Measurements from ENCODE around the gene EGFR. TPM values are rescaled to one million over a fixed set of nuclear protein-coding genes. Genes with fewer than 3 reads are reported as not detected.

Gene EGFR
- total RNA-seq, 2 donors from 2014 or later: 78.3 to 112 TPM

DNA sequence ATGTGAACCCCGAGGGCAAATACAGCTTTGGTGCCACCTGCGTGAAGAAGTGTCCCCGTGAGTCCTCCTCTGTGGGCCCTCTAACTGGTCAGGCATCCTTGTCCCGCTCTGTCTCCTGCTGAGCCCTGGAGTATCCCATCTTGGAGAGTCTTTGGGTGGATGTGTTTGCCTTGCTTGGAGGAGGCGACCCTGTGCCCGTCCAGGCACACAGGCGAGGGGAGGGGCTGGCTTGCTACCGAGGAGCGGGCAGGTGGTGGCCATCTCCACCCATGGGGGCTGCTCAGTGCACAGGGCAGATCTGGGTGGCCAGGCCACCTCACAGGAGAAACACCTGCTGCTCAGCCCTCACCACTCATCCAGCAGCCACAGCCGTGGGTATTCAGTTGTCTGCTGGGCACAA lies 135.3 kb downstream of the EGFR start:
- TF ChIP-seq POLR2A (IDR thresholded peaks at IDR 0.05): no peak
- no peak for TF ChIP-seq POLR2AphosphoS5 (IDR thresholded peaks at IDR 0.05)
- TF ChIP-seq CTCF (IDR thresholded peaks at IDR 0.05): no peak
- H3K27ac ChIP-seq: no peak overlapping the region
- no peak overlapping the region for H3K4me3 ChIP-seq
- H3K27me3 ChIP-seq (replicated peaks; ENCODE audit: insufficient read depth): no peaks in the 10 kb centered on the region
- no peaks in the 10 kb centered on the region for H3K9me3 ChIP-seq
- intact Hi-C loops (cut with DNase I): no loop called here
- peaks cover 0 to 6% of the 10 kb centered on the region in 2 donors for H3K36me3 ChIP-seq
- no peak for DNase-seq (ENCODE audit: low spot score)
- WGBS: 91% methylated on average over 10 of the region's 10 CpGs
- no peaks in the 10 kb centered on the region for H3K4me1 ChIP-seq (replicated peaks)

GRCh38 chr7:55155351-55156117 lies 136.7 kb downstream of the EGFR start:
- intact Hi-C loops (cut with DNase I): no loop called here
- TF ChIP-seq CTCF (IDR thresholded peaks at IDR 0.05) (no peak), POLR2A (IDR thresholded peaks at IDR 0.05) (no peak), POLR2AphosphoS5 (IDR thresholded peaks at IDR 0.05) (no peak)
- WGBS: 87% methylated on average over 24 of the region's 24 CpGs
- no peaks in the 10 kb centered on the region for H3K4me1 ChIP-seq (replicated peaks)
- no peaks in the 10 kb centered on the region for H3K9me3 ChIP-seq
- H3K36me3 ChIP-seq: peaks cover 0 to 6% of the 10 kb centered on the region in 2 donors
- no peak for DNase-seq (ENCODE audit: low spot score)
- H3K4me3 ChIP-seq: no peak overlapping the region
- no peaks in the 10 kb centered on the region for H3K27me3 ChIP-seq (replicated peaks; ENCODE audit: insufficient read depth)
- H3K27ac ChIP-seq: no peak overlapping the region

DNA sequence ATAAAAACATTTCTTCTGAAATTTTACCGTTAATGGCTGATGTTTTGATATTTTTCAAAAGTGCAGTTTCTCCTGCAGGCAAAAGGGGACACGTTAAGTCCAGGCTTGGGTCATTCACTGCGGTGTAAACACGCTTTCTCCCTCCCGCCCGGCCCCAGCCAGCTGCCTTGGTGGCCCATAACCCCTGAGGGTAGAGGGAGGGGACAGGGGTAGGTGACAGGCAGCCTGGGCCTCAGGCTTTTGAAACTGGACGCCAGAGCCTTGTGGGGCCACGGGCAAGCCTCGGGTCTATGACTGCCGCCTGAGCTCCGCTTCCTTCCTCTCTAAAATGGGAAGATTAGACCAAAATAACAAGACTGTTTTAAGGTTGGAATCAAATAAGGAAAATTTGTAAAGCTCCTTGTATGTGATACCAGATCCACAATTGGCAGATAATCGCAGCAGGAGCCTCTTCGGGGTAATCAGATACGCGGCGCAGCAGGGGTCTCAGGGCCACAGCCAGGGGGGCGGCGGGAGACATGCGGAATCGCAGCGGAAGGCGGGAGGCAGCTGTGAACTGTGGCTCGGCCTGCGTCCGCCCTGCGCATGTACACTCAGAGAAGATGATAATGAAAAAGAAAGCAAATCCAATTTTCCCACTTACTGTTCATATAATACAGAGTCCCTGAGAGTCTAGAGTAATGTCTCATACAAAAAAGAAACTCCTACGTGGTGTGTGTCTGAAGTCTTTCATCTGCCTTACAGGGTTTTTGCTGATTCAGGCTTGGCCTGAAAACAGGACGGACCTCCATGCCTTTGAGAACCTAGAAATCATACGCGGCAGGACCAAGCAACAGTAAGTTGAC lies 138.3 kb downstream of the EGFR start:
- peaks cover 0 to 6% of the 10 kb centered on the region in 2 donors for H3K36me3 ChIP-seq
- no peak for DNase-seq (ENCODE audit: low spot score)
- no peaks in the 10 kb centered on the region for H3K27me3 ChIP-seq (replicated peaks; ENCODE audit: insufficient read depth)
- intact Hi-C loops (cut with DNase I): no loop called here
- H3K4me1 ChIP-seq (replicated peaks): no peaks in the 10 kb centered on the region
- TF ChIP-seq CTCF (IDR thresholded peaks at IDR 0.05) (no peak), POLR2AphosphoS5 (IDR thresholded peaks at IDR 0.05) (no peak), POLR2A (IDR thresholded peaks at IDR 0.05) (no peak)
- WGBS: 75% methylated on average over 30 of the region's 30 CpGs
- H3K9me3 ChIP-seq: no peaks in the 10 kb centered on the region
- no peak overlapping the region for H3K27ac ChIP-seq
- no peak overlapping the region for H3K4me3 ChIP-seq

GRCh38 chr7:55157764-55158105 lies 138.9 kb downstream of the EGFR start:
- TF ChIP-seq CTCF (IDR thresholded peaks at IDR 0.05) (no peak), POLR2A (IDR thresholded peaks at IDR 0.05) (no peak), POLR2AphosphoS5 (IDR thresholded peaks at IDR 0.05) (no peak)
- no peak overlapping the region for H3K4me3 ChIP-seq

More at GRCh38 chr7:55157764-55158105, 138.9 kb downstream of the EGFR start:
- 86% methylated on average over 8 of the region's 8 CpGs for WGBS
- intact Hi-C loops (cut with DNase I): no loop called here
- Histone ChIP-seq H3K27ac (no peak overlapping the region), H3K36me3 (peaks cover 0 to 6% of the 10 kb centered on the region in 2 donors), H3K27me3 (replicated peaks; ENCODE audit: insufficient read depth) (no peaks in the 10 kb centered on the region), H3K4me1 (replicated peaks) (no peaks in the 10 kb centered on the region), H3K9me3 (no peaks in the 10 kb centered on the region)
- DNase-seq (ENCODE audit: low spot score): no peak

Data from prostate gland (tissue), 2 donors.